ENCODE results near the gene SDK1. TPM values are rescaled to one million over a fixed set of nuclear protein-coding genes. Genes with fewer than 3 reads are reported as not detected.
"Not testable (repeated sequence)": the region's sequence is repeated elsewhere in the genome, so short reads cannot be mapped to it uniquely, and the experiment has no call there.

SDK1 gene
- total RNA-seq, 1 experiment from 2014 or later: 9.3 TPM

DNA sequence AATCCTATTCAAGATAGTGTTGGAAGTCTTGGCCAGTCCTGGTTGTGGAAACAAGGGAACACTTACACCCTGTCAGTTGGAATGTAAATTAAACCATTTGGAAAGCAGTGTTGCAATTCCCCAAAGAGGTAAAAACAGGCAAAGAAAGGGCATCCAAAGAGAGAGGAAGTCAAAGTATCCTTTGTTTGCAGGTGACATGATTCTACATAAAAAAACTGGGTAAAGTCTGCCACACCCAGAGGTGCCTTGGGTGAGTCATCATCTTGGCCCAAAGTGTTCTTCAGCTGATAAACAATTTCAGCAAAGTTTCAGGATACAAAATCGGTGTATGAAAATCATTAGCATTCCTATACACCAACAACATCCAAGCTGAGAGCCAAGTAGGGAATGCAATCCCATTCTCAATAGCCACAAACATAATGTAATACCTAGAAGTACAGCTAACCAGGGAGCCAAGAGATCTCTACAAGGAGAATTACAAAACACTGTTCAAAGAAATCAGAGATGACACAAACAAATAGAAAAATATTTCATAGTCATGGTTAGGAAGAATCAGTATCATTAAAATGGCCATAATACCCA, 278.7 kb downstream of the SDK1 start:
- TF ChIP-seq RELA (CRISPR knock-in tag; IDR thresholded peaks at IDR 0.05; ENCODE audit: borderline replicate concordance): no peak
- no peak for TF ChIP-seq TEAD4 (CRISPR knock-in tag; IDR thresholded peaks at IDR 0.05)
- TF ChIP-seq, protein P1, sequence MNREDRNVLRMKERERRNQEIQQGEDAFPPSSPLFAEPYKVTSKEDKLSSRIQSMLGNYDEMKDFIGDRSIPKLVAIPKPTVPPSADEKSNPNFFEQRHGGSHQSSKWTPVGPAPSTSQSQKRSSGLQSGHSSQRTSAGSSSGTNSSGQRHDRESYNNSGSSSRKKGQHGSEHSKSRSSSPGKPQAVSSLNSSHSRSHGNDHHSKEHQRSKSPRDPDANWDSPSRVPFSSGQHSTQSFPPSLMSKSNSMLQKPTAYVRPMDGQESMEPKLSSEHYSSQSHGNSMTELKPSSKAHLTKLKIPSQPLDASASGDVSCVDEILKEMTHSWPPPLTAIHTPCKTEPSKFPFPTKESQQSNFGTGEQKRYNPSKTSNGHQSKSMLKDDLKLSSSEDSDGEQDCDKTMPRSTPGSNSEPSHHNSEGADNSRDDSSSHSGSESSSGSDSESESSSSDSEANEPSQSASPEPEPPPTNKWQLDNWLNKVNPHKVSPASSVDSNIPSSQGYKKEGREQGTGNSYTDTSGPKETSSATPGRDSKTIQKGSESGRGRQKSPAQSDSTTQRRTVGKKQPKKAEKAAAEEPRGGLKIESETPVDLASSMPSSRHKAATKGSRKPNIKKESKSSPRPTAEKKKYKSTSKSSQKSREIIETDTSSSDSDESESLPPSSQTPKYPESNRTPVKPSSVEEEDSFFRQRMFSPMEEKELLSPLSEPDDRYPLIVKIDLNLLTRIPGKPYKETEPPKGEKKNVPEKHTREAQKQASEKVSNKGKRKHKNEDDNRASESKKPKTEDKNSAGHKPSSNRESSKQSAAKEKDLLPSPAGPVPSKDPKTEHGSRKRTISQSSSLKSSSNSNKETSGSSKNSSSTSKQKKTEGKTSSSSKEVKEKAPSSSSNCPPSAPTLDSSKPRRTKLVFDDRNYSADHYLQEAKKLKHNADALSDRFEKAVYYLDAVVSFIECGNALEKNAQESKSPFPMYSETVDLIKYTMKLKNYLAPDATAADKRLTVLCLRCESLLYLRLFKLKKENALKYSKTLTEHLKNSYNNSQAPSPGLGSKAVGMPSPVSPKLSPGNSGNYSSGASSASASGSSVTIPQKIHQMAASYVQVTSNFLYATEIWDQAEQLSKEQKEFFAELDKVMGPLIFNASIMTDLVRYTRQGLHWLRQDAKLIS (CRISPR knock-in tag; IDR thresholded peaks at IDR 0.05; ENCODE audit: borderline replicate concordance): no peak
- TF ChIP-seq, protein P2, sequence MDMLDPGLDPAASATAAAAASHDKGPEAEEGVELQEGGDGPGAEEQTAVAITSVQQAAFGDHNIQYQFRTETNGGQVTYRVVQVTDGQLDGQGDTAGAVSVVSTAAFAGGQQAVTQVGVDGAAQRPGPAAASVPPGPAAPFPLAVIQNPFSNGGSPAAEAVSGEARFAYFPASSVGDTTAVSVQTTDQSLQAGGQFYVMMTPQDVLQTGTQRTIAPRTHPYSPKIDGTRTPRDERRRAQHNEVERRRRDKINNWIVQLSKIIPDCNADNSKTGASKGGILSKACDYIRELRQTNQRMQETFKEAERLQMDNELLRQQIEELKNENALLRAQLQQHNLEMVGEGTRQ (CRISPR knock-in tag; IDR thresholded peaks at IDR 0.05): no peak
- ATAC-seq (no peak), DNase-seq (ENCODE audit: low spot score) (no peak)
- POLR2A ChIA-PET: no interaction called here
- Mint-ChIP-seq H3K27ac (no peak overlapping the region), H3K27me3 (ENCODE audit: low read depth) (peaks cover 3% of the 10 kb centered on the region; the same call in 1 of the 2 replicates), H3K4me3 (no peak overlapping the region), H3K4me1 (0 out of 2 replicates have a peak, but pooled peaks cover 10% of the 10 kb centered on the region), H3K9me3 (peaks cover 48% of the 10 kb centered on the region), H3K36me3 (peaks cover 46% of the 10 kb centered on the region)
- CTCF ChIA-PET: no interaction called here

DNA sequence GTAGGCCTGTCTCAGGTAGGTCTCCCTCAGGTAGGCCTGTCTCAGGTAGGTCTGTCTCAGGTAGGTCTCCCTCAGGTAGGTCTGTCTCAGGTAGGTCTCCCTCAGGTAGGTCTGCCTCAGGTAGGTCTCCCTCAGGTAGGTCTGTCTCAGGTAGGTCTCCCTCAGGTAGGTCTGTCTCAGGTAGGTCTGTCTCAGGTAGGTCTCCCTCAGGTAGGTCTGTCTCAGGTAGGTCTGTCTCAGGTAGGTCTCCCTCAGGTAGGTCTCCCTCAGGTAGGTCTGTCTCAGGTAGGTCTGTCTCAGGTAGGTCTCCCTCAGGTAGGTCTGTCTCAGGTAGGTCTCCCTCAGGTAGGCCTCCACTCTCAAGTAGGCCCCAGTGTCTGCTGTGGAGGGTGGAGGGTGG, 281.1 kb downstream of the SDK1 start:
- 0 out of 2 replicates have a peak, but pooled peaks cover 10% of the 10 kb centered on the region for H3K4me1 Mint-ChIP-seq
- H3K27me3 Mint-ChIP-seq (ENCODE audit: low read depth); H3K27ac Mint-ChIP-seq; DNase-seq (ENCODE audit: low spot score); ATAC-seq; H3K4me3 Mint-ChIP-seq; CTCF ChIA-PET: not testable (repeated sequence)
- POLR2A ChIA-PET: interaction anchor here (0.6 kb wide), 1 partner anchor 432 kb away, joined by 3 read pairs; no protein-coding TSS in a partner anchor
- H3K9me3 Mint-ChIP-seq: peaks cover 44% of the 10 kb centered on the region
- peaks cover 41% of the 10 kb centered on the region for H3K36me3 Mint-ChIP-seq

DNA sequence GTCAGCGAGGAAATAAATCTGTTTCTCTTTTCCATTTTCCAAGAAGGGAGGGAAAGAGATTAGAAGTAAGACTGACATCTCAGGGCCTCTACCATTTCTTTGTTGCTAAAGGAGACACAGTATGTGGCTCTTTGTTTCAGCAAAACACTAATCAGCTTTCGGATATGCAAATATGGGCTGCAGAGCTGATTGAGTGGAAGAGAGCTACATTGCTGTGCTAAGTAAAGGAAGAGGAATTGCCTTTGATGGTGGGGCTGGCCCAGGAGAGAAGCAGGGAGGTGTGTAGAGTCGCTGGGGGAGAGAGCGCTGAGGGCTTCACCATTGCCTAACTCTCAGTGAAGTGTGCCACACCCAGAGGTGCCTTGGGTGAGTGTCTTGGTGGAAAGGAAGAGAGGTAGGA, 284.8 kb downstream of the SDK1 start:
- ATAC-seq (peak; percentile 86), DNase-seq (ENCODE audit: low spot score) (no peak)
- ChIA-PET CTCF (interaction anchor here (0.6 to 0.7 kb wide), 2 partner anchors 87 to 108 kb away, joined by 3 read pairs; no protein-coding TSS in a partner anchor), POLR2A (no interaction called here)
- TF ChIP-seq ZBTB21 (CRISPR knock-in tag; IDR thresholded peaks at IDR 0.05; ENCODE audit: borderline replicate concordance): no peak
- TF ChIP-seq MXD4 (CRISPR knock-in tag; IDR thresholded peaks at IDR 0.05; ENCODE audit: borderline replicate concordance): no peak
- no peak for TF ChIP-seq ESRRA (CRISPR knock-in tag; IDR thresholded peaks at IDR 0.05; ENCODE audit: borderline replicate concordance)
- TF ChIP-seq NFATC4 (CRISPR knock-in tag; IDR thresholded peaks at IDR 0.05): no peak
- no peak for TF ChIP-seq ELF4 (CRISPR knock-in tag; IDR thresholded peaks at IDR 0.05; ENCODE audit: low read depth)
- TF ChIP-seq, protein P3, sequence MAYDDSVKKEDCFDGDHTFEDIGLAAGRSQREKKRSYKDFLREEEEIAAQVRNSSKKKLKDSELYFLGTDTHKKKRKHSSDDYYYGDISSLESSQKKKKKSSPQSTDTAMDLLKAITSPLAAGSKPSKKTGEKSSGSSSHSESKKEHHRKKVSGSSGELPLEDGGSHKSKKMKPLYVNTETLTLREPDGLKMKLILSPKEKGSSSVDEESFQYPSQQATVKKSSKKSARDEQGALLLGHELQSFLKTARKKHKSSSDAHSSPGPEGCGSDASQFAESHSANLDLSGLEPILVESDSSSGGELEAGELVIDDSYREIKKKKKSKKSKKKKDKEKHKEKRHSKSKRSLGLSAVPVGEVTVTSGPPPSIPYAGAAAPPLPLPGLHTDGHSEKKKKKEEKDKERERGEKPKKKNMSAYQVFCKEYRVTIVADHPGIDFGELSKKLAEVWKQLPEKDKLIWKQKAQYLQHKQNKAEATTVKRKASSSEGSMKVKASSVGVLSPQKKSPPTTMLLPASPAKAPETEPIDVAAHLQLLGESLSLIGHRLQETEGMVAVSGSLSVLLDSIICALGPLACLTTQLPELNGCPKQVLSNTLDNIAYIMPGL (CRISPR knock-in tag; IDR thresholded peaks at IDR 0.05): no peak
- TF ChIP-seq FOXK1 (CRISPR knock-in tag; IDR thresholded peaks at IDR 0.05): no peak
- no peak for TF ChIP-seq ZNF121 (CRISPR knock-in tag; IDR thresholded peaks at IDR 0.05)
- TF ChIP-seq SP1 (CRISPR knock-in tag; conservative IDR thresholded peaks at IDR 0.05): no peak
- TF ChIP-seq, protein P4, sequence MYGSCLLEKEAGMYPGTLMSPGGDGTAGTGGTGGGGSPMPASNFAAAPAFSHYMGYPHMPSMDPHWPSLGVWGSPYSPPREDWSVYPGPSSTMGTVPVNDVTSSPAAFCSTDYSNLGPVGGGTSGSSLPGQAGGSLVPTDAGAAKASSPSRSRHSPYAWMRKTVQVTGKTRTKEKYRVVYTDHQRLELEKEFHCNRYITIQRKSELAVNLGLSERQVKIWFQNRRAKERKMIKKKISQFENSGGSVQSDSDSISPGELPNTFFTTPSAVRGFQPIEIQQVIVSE (CRISPR knock-in tag; IDR thresholded peaks at IDR 0.05; ENCODE audit: borderline replicate concordance): no peak
- TF ChIP-seq, protein P5, sequence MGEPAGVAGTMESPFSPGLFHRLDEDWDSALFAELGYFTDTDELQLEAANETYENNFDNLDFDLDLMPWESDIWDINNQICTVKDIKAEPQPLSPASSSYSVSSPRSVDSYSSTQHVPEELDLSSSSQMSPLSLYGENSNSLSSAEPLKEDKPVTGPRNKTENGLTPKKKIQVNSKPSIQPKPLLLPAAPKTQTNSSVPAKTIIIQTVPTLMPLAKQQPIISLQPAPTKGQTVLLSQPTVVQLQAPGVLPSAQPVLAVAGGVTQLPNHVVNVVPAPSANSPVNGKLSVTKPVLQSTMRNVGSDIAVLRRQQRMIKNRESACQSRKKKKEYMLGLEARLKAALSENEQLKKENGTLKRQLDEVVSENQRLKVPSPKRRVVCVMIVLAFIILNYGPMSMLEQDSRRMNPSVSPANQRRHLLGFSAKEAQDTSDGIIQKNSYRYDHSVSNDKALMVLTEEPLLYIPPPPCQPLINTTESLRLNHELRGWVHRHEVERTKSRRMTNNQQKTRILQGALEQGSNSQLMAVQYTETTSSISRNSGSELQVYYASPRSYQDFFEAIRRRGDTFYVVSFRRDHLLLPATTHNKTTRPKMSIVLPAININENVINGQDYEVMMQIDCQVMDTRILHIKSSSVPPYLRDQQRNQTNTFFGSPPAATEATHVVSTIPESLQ (CRISPR knock-in tag; IDR thresholded peaks at IDR 0.05): no peak
- no peak for TF ChIP-seq HMGA2 (CRISPR knock-in tag; IDR thresholded peaks at IDR 0.05)
- TF ChIP-seq NFE2L1 (CRISPR knock-in tag; IDR thresholded peaks at IDR 0.05): no peak
- Mint-ChIP-seq H3K4me1 (0 out of 2 replicates have a peak, but pooled peaks cover 10% of the 10 kb centered on the region), H3K9me3 (peaks cover 9% of the 10 kb centered on the region), H3K27me3 (ENCODE audit: low read depth) (no peaks in the 10 kb centered on the region), H3K27ac (no peak overlapping the region), H3K36me3 (peaks cover 8% of the 10 kb centered on the region), H3K4me3 (no peak overlapping the region)

All from WTC11 (cell line).